Fibroblast of skin of right quadriceps (primary cell): ENCODE data around the gene APLP2.
"Not testable (repeated sequence)": the region's sequence is repeated elsewhere in the genome, so short reads cannot be mapped to it uniquely, and the experiment has no call there.

ENCODE experiments used
- DNase-seq: peaks from one replicate; pipeline ENCODE4 v3.0.0-alpha.2; 2013

APLP2 gene

DNA sequence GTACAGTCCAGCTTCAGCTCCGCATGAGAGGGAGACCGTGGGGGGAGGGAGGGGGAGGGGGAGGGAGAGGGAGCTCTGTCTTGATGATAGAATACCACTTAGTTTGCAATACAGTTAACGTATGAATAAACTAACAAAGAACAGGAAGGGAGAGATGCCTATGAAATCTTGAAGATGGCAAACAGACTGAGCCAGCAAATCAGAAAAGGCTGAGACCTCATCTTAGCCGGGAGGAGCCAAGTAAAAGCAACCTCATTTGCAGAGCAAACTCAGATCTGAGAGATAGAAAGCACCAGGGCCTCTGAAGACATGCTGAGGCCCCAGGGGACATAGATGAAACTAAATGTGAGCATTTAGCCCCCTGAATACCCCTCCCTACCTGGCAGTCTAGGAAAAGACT lies 23.0 kb downstream of the APLP2 start:
- no peak for DNase-seq

DNA sequence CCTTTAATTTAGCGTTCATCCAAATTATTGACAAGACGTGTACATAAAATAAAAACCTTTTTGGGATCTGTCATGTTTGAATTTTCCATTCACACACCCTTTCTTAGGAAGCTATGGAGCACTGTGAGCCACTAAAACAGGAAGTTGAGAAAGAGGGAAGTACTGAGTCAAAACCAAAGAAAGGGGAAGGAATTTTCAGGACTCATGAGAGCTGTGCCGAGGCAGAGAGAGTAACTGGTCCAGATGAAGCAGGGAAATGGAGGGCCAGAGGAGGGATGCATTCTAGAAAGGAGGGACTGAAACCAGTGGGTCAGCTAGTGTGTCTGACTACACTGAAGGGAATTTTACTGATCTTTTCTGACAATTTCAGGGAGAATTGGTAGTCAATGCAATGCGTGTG lies 24.9 kb downstream of the APLP2 start:
- DNase-seq, result no peak

DNA sequence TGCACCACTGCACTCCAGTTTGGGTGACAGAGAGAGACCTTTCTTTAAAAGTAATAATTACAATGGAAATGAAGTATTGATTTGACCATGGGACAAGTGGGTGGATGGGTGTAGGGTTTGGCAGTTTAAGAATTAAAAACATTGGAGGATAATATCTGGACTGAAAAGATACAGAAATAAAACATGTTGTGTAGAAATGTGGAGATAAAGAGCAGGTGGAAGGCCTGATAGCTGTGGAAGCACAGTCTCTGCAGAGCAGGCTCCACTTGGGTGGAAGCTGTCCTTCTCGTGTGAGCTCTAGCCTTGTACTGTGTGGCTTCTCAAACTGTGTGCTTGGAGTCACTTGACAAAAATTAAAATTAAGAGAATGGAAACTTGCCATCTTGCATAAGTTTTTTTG lies 25.6 kb downstream of the APLP2 start:
- no peak for DNase-seq

DNA sequence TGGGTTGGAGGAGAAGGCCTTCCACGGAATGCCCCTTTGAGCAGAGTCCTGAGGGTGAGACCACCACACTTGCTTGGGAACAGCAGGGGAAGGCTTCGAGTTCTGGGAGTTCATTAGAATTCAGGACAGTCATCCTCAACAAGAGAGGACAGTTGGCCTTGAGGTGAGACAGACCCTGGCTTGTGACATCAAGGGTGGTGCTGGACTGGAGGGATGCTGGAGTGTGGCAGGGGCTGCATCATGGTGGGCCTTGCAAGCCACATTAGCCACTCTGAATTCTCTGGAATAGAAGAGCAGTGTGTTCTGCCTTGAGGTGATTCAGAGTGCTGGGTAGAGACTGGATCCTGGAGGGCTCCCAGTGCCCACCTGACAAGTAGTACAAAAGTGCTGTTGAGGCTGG lies 26.3 kb downstream of the APLP2 start:
- DNase-seq, result no peak

DNA sequence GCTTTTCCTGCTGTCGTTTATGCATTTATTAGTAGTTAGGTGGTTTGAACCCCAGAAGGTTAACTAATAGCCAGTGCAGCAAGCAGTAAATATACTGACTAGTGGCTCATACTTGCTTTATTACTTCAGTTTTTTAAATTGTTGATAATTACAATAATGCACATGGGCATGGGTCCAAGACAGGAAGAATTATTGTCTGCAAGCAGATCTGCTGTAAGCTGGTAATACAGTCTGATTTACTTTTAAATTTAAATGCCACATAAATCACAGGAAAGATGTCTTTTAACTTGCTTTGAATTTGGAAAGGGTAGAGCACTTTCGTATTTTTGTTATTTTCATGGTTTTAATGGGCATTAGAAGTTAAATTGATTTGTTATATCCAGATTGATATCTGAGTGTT lies 27.1 kb downstream of the APLP2 start:
- DNase-seq, result no peak

DNA sequence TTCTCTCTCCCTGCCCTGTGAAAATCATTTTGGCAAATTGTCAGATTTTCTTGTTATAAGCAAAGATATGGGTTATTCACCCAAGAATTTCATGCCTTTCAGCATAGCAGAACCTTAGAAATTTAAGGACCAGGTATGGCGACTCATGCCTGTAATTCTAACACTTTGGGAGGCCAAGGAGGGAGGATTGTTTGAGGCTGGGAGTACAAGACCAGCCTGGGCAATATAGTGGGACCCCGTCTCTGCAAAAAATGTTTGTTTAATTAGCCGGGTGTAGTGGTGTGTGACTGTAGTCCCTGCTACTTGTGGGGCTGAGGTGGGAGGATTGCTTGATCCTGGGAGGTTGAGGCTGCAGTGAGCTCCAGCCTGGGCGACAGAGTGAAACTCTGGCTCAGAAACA lies 27.6 kb downstream of the APLP2 start:
- DNase-seq, result no peak

DNA sequence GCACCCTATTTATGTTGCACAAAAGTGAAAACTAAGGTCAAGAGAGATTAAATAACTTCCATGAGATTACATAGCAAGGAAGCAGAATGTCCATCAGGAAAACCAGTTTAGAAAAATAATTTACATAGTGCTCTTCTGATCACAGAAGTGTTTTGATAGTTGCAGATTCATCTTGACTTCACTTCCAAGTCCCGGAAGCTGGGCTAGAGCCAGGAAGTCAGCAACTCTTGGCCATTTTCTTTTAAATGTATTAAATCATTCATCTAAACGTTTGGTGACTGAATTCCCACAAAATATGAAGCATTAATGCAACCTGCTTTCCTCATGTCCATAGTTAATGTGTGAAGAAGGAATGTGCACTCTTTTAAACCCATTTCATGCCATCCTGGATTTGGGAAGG lies 29.7 kb downstream of the APLP2 start:
- DNase-seq, result no peak

DNA sequence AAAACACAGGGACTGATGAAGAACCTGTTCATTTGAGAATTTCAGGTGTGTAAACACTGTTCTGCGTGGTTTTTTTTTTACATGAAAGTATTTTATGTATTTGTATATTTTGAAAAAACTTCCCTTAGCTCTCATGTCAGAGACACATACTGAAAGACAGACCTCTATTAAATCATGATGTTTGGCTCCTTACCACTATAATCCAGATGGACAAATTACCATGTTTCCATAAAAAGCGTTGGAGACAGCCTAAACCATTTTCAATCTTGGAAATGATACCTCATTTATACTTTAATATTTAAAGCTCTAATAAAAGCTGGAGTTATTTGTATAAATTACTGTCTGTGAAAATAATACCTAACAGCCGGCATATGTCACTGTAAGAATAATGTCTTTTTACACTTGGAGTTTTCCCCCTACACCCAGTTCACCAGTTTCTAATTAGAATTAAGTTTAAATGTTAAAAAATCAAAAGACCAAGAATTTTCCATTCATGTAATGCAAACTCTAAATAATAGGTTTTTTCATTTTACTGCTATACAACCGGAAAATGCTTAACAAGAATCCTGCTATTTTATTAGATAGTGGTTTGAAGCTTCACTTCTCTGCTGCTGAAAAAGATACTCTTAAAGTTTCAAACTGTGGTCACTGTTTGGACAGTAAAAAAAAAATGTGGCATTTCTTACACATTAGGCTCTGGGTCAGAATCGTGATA lies 30.8 kb downstream of the APLP2 start:
- DNase-seq, result no peak

DNA sequence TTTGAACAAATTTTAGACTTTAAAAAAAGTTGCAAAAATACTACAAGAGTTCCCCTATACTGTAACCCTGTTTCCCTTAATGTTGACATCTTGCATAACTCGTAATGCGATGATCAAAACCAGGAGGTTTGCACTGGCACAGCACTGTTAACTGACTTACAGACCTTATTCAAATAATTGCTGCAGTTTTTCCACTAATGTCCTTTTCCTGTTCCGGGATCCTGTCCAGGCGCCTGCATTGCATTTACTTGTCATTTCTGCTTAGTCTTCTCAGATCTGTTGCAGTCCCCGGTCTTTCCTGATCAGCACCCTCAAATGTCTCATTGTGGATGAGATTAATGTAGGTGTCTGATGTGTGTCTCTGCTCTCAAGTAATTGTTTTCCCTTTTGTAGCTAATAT lies 32.0 kb downstream of the APLP2 start:
- no peak for DNase-seq

DNA sequence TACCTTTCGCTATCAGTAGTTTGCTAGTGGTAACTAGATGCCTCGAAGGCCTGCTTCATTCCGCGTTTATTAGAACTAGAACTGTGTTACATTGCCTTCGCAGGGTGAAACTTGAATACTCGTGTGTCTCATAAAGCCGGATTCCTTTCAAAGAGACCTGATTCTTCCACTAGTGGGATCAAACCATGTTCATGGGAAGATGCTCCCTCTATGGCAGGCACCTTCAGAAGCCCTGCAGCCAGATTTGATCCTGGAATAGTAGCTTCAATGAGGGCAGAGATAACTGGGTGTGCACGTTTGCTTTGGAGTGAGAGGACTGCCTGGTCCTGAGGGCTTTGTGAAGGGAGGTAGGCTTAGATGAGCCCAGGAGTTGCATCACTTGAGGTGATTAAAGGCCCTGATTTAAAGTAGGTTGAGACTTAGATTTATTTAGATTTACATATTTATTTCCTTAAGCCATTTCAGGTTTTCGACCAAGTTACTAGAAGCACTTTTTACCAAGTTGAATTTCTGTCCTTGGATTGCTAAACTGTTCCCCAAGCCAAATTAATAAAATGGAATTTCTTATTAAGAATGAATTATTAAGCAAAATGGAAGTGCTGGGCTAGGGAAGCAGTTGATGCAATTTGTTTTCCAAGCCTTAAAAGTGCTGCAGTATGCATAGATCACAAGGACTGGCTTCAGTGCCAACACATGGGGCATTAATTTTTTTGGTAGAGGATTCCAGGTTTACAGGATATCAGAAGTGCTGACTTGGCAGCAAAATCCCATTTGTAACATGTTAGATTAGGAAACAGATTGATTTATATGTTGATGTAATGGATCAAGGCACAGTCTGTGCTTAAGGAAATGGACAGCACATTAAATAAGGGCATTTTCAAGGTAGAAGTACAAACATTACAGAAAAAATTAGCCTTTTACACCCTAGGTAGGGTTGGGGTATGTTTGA lies 32.9 kb downstream of the APLP2 start:
- no peak for DNase-seq

DNA sequence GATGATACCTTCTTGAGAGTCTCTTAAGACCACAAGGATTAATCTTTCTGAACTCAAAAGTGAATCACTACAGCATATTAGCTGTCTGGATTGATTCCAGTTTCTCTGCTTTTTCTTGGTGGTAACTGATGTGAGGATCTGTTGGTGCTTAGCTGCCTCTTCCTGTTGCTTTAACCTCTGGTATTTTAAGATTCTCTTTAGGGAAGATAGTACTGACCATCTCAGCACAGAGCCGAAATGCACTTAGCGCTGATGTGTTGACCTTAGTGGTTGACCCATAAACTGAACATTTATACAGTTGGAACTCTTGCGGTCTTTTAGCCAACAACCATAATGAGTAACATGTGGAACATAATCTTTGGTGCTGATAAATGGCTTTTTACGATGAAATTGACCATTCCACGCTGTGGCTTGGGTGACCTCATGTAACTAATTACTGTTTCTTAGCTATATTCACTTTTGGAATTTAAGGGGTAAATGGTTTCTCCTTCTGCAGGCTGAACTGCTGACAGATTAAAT lies 33.7 kb downstream of the APLP2 start:
- DNase-seq, result peak; percentile 93

DNA sequence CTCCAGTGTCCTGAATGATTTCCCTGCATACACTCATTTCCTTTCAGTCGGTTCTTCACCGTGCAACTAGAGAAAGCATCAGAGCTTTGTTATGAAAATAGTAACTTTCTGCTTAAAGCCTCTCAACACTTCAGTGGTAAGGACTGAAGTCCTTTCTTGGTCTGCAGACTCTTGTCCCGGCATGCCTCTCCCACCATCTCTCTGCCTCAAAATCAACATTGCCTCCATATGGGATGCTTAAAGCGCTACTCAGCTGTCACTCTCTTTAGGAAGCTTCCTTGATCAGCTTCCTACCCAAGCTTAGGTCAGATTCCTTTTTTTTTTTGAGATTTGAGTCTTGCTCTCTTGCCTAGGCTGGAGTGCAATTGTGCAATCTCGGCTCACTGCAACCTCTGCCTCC lies 36.7 kb downstream of the APLP2 start:
- DNase-seq, result no peak

DNA sequence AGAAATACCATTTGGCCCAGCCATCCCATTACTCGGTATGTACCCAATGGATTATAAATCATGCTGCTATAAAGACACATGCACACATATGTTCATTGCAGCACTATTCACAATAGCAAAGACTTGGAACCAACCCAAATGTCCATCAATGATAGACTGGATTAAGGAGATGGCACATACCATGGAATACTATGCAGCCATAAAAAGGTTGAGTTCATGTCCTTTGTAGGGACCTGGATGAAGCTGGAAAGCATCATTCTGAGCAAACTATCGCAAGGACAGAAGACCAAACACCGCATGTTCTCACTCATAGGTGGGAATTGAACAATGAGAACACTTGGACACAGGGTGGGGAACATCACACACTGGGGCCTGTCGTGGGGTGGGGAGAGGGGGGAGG lies 39.0 kb downstream of the APLP2 start:
- DNase-seq, result not testable (repeated sequence)

DNA sequence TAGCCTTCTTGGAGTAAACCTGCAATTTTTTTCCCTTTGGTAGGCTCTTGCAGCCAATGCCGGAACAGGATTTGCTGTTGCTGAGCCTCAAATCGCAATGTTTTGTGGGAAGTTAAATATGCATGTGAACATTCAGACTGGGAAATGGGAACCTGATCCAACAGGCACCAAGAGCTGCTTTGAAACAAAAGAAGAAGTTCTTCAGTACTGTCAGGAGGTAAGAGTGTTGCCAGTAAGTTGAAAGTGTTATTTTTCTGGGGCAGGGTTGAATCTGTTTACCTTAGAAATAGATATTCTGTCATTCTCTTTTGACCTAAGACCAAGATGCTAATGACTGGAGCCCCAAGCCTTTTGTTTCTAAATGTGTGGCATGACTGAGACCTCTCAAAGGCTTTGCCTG lies 39.7 kb downstream of the APLP2 start:
- no peak for DNase-seq

DNA sequence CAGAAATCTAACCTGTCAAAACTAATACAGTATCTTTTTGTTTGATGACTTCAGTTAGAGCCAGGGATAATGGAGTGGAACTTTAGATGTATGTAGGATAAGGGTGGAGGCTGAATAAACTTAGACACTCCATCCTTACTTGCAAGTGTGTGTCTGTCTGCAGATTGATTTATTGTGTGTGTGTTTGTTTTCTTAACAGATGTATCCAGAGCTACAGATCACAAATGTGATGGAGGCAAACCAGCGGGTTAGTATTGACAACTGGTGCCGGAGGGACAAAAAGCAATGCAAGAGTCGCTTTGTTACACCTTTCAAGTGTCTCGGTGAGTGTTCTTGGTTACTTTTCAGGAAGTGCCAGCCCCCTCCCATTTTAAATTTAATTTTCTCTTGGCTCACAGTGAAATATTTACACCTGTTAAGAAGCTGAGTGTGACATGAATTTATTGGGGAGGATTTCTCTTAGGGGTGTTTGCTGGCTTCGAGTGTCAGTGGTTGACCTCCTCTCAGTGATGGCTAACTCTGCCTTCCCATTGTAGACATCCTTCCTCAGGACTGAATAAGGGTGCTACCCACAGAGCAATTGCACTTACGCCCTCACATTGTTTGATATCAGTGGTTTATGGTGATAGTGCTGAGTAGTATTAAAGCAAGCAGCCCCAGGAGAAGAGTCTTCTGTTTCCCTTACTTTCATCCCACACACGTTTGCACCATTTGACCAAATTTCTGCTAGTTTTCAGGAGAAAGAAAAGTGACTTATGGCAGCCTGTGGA lies 40.8 kb downstream of the APLP2 start:
- DNase-seq, result no peak

DNA sequence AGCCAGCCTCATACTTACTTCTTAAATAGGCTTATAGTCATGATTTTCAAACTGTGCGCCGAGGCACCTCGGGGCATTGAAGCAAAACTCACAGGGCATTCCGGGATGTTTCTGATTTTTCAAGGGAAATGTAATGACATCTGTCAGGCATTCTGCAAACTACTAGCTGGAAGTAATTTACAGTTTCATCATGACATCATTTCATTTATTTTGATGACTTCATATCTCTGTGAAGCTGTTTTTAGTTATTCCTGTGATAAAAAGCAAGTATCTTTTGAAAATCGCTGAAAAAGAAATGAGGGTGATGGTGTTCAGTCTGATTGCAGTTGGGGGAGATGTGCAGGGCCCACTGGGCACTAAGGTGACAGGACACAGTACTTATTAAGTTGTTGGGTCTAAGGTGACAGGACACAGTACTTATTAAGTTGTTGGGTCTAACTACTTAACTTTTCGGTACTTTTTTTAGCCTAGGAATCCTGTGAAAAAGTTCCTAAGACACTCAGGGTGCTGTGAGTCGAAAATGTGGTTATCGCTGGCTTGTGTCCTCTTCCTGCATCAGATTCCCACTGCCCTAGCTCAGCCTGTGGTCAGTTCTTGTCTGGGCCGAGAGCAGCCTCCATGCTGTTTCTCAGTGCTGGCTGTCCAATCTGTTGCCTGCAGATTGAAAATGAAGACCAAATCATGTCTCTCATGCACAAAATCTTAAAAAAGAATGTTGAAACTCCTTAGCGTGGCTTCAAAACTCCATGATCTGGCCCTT lies 42.6 kb downstream of the APLP2 start:
- DNase-seq, result no peak

DNA sequence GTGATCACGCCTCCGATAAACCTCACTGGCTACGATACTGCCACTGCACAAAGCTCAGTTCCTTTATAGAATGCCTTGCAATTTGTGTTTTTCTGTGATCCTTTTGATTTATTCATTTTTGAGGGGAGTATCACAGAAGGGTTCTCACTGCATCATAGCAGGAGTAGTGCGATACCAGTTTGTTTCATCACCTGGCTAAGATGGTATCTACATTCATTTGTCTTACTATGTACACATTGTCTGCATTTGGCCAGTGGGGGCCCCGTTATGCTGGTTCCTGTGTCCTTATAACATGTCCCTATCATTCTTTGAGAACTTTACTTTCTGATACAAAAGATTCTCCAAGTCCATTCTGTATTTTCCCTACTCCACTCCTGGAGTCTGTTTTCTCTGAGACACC lies 44.6 kb downstream of the APLP2 start:
- DNase-seq, result no peak

DNA sequence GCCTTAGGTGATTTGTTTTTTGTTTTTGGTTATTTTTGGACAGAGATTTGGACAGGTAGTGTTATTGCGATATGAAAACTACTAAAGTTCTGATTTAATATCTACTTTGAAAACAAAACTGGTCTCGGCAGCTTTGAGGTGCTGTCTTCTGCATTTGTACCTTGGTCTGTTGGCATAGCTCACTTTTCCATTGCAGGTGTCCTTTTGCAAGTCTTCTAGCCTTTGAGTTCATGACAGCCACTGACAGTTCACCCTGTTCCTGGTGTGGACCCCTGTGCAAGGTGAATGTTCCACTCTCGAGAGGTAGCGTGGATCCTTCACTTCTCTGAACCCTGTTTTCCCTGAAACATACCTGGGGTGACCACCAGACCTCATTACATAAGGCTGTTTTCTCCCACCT lies 45.0 kb downstream of the APLP2 start:
- DNase-seq, result no peak

DNA sequence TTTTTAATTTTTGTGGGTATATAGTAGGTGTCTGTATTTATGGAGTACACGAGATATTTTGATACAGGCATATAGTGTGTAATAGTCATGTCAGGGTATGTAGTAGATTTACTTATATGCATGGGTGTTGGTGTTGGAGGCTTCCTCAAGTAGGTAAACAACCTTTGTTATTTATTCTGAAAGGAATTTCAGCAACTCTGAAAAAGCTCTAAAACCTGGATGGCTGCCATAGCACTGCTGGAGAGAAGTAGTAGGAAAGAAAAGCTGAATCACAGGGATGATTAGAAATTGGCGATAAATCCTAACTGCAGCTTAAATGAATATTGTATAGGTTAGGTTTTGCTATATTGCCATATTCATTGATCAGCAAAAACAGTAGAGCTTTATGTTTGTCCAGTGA lies 45.5 kb downstream of the APLP2 start:
- peak; percentile 49 for DNase-seq

DNA sequence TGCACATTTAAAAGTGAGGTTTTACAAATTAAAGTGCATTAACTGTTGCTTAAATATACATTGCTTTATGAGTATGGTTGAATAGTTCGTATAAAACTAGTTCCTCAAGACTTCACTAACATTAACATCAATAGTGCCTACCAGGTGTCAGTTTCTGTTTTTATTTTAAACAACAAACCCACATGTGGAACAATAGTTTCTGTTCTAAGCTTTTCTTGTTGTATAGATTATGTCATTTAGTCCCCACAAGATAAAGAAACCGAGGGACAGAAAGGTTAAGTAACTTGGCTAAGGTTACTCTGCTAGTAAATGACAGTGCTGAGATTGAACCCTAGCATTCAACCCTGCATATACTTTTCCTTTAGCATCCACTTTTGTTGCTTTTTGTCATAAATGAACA lies 48.5 kb downstream of the APLP2 start:
- no peak for DNase-seq

DNA sequence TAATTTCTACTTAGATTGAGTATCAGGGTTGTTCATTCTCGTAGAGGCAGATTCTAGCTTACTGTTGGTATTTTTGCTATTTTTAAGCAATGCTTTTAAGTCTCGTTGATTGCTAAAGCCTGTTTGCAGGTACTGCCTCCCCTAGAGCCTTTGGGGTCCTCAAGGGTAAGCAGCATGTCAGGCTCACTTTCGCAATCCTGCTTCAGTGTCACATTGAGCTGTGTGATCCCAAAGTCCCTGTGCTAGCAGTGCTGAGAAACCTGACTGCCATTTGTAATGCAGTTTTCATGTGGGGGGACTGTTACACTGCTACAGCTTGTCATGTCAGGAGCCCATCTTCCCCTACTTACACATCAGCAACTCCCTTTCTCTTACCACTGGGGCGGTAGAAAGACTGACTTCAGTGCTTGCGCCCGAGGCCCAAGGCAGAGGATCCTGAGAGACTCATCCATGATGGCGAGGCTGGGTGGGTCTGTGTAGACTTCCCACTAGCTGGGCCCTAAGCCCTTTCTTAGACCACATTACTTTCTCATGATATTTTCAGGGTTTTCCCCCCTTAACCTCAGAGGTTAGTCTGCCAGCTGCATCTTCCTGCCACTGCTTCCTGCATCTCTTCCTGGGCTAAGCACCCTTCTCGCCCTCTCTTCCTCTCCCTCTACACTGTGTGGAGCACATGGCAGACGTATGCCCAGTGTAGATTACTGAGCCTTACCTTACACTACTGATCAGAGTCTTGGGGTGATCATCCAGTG lies 49.1 kb downstream of the APLP2 start:
- no peak for DNase-seq

DNA sequence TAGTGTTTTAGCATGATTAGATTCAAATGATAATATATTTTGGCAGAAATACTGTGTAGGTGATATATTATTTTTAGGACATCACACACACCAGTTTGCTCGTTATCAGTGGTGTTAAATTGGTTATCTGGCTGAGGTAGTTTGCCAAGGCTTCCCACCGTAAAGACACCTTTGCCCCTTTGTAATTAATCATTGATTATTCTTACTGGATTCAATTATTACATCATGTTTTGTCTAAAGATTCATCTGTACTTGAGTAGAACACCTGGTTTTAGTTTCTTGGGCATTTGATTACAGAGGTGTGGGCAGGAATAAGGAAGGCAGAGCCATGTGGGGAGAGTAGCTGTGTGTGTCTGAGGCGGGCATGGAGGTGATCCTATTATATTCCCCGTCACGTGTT lies 50.4 kb downstream of the APLP2 start:
- no peak for DNase-seq
